GM19455 (cell line): ENCODE results near the gene NT5DC2.
"Not testable (repeated sequence)": the region's sequence is repeated elsewhere in the genome, so short reads cannot be mapped to it uniquely, and the experiment has no call there.

Source experiments
- ATAC-seq: cut with Tn5 transposase; IDR thresholded peaks from one replicate; pipeline ENCODE4 v1.9.1; 2021; ENCODE audit not compliant: unreplicated experiment

The NT5DC2 gene

DNA sequence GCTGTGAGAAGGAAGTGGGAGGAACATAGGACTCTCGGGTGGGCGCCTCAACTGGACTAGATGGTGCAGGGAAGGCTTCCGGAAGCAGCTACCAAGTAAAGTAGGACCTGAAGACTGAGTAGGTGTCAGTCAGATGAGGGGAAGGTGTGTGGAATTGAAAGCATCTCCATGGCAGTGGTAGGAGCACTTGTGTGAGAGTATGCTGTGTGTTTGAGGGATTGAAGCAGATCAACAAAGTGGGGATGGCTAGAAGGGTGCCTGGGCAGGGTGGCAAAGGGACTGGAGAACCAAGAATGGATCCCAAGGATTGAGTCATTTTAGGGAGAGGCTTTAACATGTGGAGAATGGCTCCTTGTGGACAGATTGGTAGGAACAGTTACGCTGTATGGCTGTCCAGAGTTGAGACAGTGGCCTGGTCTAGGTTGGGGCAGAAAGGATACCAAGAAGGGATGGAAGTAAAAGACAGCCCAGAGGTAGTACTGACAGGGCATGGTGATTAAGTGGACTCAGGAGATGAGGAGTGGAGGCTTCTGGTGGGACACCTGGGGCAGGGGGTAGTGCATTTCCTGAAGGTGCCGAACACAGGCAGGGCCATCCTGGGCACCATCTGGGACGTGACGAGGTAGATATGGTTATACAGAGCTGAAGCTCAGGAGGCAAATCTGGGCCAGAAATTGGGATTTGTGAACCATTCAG lies 4.2 kb upstream of the NT5DC2 start:
- ATAC-seq, result no peak

- ATAC-seq, result no peak
These were observed 3.5 kb upstream of the NT5DC2 start for GRCh38 chr3:52537165-52537620.

GRCh38 chr3:52536369-52537164 lies 2.9 kb upstream of the NT5DC2 start, which contains the start of gene UQCC5:
Gene UQCC5 (plus strand): TSS chr3:52536605. CDS start chr3:52536756, 151 bp downstream.
- peak; percentile 81 for ATAC-seq

DNA sequence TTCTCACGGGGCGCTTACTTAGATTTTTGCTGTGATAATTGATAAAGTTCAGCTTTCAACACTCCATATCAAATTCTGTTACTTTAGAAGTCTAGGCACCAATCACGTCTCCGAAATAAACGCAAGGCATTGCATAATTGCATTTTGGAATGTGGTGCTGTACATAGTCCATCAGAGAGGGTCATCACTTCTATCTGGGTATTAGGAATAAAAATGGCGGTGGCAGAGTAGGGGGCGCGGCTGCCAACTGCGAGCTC lies 2.4 kb upstream of the NT5DC2 start:
- no peak for ATAC-seq

DNA sequence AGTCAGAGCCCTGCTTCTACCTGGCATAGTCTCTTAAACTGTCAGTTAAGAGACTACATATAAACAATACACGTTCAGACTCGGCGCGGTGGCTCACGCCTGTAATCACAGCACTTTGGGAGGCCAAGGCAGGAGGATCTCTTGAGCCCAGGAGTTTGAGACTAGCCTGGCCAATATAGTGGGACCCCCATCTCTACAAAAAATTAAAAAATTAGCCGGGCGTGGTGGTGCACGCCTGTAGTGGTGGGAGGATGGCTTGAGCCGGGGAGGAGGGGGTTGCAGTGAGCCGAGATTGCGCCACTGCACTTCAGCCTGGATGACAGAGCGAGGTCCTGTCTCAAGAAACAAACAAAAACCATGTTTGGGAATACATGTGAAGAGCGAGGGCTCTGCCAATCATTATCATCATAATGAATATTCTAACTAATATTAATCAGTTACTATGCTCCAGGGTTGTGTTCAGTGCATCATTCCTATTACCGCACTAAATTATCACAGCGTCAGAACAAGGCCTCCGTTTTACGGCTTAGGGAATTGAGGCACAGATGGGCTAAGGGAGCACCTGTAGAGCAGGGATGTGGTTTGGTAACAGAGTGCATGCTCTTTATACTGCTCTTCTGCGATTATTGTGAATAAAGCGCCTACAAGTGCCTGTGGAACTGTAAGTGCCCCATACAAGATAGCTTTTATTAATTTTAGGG lies 1.9 kb upstream of the NT5DC2 start:
- no peak for ATAC-seq

- ATAC-seq, result no peak
These were observed 875 bp upstream of the NT5DC2 start for GRCh38 chr3:52534281-52535183.

GRCh38 chr3:52532838-52533622 lies 627 bp downstream of the NT5DC2 start:
- ATAC-seq, result peak; percentile 6

GRCh38 chr3:52532517-52532837 lies 1.2 kb downstream of the NT5DC2 start:
- ATAC-seq, result no peak

- ATAC-seq, result no peak
These were observed 1.7 kb downstream of the NT5DC2 start for GRCh38 chr3:52531860-52532516.

- ATAC-seq, result no peak
These were observed 2.5 kb downstream of the NT5DC2 start for GRCh38 chr3:52530918-52531826.

GRCh38 chr3:52529376-52530333 lies 4.0 kb downstream of the NT5DC2 start:
- ATAC-seq, result no peak

DNA sequence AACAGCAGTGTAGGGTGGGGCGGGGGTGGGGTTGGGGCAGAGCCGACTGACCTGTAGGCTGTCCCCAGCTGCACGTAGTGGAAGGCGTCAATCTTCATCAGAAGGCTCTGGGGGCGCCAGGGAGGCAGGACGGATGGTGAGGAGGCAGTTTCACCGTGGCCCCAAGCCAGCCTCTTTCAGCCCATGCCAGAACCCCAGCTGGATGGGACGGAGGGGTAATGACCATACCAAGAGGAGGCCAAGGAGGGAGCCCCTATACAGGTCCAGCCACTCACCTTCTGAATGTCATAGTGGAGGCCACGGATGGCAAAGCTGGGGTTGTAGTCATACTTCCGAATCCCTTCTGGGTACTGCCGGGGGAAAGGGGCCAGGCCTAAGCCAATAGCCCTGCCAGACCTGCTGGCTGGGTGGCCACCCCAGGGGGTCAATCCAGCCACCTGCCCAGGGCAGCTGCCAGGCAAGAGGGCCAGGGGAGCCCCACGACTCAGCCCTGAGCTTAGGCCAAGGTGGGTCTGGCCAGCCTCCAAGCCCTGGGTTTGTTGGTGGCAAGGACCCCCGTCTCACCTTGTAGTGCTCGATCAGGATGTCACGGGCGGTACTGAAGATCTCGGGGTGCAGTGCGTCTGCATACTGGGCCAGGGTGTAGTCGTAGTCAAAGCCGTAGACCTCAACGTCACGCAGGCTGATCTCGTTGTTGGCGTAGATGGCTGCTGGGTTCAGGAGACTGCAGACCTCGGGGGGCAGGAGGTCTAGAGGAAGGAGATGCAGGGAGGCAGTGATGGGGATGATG lies 4.9 kb downstream of the NT5DC2 start:
- no peak for ATAC-seq

- no peak for ATAC-seq
These were observed 5.7 kb downstream of the NT5DC2 start for GRCh38 chr3:52527732-52528585.

- ATAC-seq, result no peak
These were observed 6.5 kb downstream of the NT5DC2 start for GRCh38 chr3:52527039-52527731.

- not testable (repeated sequence) for ATAC-seq
These were observed 7.0 kb downstream of the NT5DC2 start for GRCh38 chr3:52526671-52527038.
